Measurements from ENCODE around the gene MAGEB17. TPM values are rescaled to one million over a fixed set of nuclear protein-coding genes. Genes with fewer than 3 reads are reported as not detected.
A peak's percentile ranks its signal among the peaks of the same experiment; 100 is the strongest.
"Not testable (repeated sequence)": the region's sequence is repeated elsewhere in the genome, so short reads cannot be mapped to it uniquely, and the experiment has no call there.

The MAGEB17 gene
- total RNA-seq, 1 experiment from 2014 or later, result not detected

- no peak for DNase-seq (ENCODE audit: low read depth)
Observed at GRCh38 chrX:16156692-16157331, 10.5 kb upstream of the MAGEB17 start.

- peak; percentile 87 for DNase-seq (ENCODE audit: low read depth)
Observed at GRCh38 chrX:16160729-16161128, 6.6 kb upstream of the MAGEB17 start.

GRCh38 chrX:16161173-16161572 lies 6.1 kb upstream of the MAGEB17 start:
- DNase-seq (ENCODE audit: low read depth), result not testable (repeated sequence)

- no peak for DNase-seq (ENCODE audit: low read depth)
Observed at GRCh38 chrX:16162391-16162790, 4.9 kb upstream of the MAGEB17 start.

- DNase-seq (ENCODE audit: low read depth), result no peak
Observed at GRCh38 chrX:16164748-16165147, 2.5 kb upstream of the MAGEB17 start.

- DNase-seq (ENCODE audit: low read depth), result no peak
Observed at GRCh38 chrX:16171039-16171438, 3.8 kb downstream of the MAGEB17 start.

- no peak for DNase-seq (ENCODE audit: low read depth)
Observed at GRCh38 chrX:16171944-16172343, 4.7 kb downstream of the MAGEB17 start.

- no peak for DNase-seq (ENCODE audit: low read depth)
Observed at GRCh38 chrX:16172391-16172790, 5.1 kb downstream of the MAGEB17 start.

GRCh38 chrX:16175329-16176061 lies 8.2 kb downstream of the MAGEB17 start:
- no peak for DNase-seq (ENCODE audit: low read depth)

- DNase-seq (ENCODE audit: low read depth), result no peak
Observed at GRCh38 chrX:16177260-16177659, 10.0 kb downstream of the MAGEB17 start.

GRCh38 chrX:16183843-16184242 lies 16.6 kb downstream of the MAGEB17 start:
- not testable (repeated sequence) for DNase-seq (ENCODE audit: low read depth)

- peak; percentile 84 for DNase-seq (ENCODE audit: low read depth)
Observed at GRCh38 chrX:16185725-16186136, 18.4 kb downstream of the MAGEB17 start.

- no peak for DNase-seq (ENCODE audit: low read depth)
Observed at GRCh38 chrX:16186380-16187007, 19.2 kb downstream of the MAGEB17 start.

- no peak for DNase-seq (ENCODE audit: low read depth)
Observed at GRCh38 chrX:16187024-16187760, 19.9 kb downstream of the MAGEB17 start.

- DNase-seq (ENCODE audit: low read depth), result peak; percentile 46
Observed at GRCh38 chrX:16188687-16189086, 21.4 kb downstream of the MAGEB17 start.

- no peak for DNase-seq (ENCODE audit: low read depth)
Observed at GRCh38 chrX:16191605-16192004, 24.3 kb downstream of the MAGEB17 start.

GRCh38 chrX:16196829-16197228 lies 29.5 kb downstream of the MAGEB17 start:
- DNase-seq (ENCODE audit: low read depth), result no peak

- DNase-seq (ENCODE audit: low read depth), result no peak
Observed at GRCh38 chrX:16199343-16199742, 32.1 kb downstream of the MAGEB17 start.

- no peak for DNase-seq (ENCODE audit: low read depth)
Observed at GRCh38 chrX:16202943-16203342, 35.7 kb downstream of the MAGEB17 start.

- DNase-seq (ENCODE audit: low read depth), result no peak
Observed at GRCh38 chrX:16204538-16204937, 37.3 kb downstream of the MAGEB17 start.

- DNase-seq (ENCODE audit: low read depth), result no peak
Observed at GRCh38 chrX:16205840-16206239, 38.6 kb downstream of the MAGEB17 start.

- DNase-seq (ENCODE audit: low read depth), result no peak
Observed at GRCh38 chrX:16207634-16208033, 40.4 kb downstream of the MAGEB17 start.

Data from LHCN-M2 (cell line).